T follicular helper cell (primary cell): ENCODE measurements around the gene SOX6.

Source experiments
- DNase-seq: peaks from one replicate; pipeline ENCODE4 v3.0.0-alpha.2; 2020; ENCODE audit warnings: low read depth

The SOX6 gene

GRCh38 chr11:15957234-15957633, 399.1 kb downstream of the SOX6 start:
- no peak for DNase-seq

- DNase-seq = no peak
Measured at GRCh38 chr11:15956302-15956701, 400.0 kb downstream of the SOX6 start.

DNA sequence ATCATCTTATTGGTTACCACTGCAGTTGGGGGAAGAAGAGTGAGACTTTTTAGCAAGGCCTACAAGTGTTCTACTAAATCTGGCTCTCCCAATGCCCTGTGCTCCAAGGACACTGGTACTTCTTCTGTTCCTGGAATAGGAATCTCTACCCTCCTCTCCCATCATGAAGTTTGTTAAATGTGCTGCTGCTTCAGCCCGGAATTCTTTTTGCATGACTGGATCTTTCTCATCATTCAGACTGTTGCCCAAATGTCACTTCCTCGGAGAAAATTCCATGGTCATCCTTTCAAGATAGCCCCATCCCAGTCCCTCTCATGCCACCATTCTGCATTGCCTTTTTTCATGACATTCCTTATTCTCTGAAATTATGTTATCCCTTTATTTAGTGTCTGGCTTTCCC, 400.8 kb downstream of the SOX6 start:
- DNase-seq = no peak

- no peak for DNase-seq
Measured at GRCh38 chr11:15947681-15948648, 408.4 kb downstream of the SOX6 start.

DNA sequence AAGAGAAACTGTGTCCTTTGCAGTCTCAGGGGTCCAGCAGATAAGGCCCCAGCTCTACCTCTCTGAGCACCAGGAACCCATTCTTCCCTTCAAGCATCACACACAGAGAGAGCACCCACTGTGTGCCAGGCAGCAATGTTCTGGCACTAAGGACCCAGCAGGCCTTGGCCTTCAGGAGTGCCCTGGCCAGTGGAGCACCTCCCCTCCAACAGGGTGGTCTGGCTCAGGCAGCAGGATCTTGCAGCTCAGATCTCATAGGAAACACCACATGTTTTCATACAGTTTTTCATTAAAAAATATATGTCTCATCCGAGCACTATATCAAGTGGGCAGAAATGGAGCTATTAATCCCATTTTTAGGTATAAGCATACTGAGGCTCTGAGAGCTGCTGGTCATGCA, 410.6 kb downstream of the SOX6 start:
- DNase-seq = no peak

DNA sequence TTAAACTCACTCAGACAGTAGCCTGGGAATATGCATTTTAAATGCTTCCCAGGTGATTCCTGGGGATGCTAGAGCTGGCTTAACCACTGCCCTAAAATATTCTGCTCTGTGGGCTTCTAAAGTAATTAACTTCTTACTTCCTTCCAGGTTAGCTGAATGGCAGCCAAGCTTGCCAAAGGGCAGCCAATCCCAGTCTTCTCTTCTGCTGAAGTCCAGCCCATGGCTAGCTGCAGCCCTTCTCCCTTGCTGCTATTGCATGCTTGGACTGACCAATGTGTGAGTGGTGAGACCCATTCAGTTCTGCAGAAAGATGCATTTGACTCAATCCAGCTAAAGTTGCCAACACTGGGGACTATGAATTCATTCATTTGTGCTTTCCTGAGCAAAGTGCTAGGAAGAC, 411.9 kb downstream of the SOX6 start:
- no peak for DNase-seq

DNA sequence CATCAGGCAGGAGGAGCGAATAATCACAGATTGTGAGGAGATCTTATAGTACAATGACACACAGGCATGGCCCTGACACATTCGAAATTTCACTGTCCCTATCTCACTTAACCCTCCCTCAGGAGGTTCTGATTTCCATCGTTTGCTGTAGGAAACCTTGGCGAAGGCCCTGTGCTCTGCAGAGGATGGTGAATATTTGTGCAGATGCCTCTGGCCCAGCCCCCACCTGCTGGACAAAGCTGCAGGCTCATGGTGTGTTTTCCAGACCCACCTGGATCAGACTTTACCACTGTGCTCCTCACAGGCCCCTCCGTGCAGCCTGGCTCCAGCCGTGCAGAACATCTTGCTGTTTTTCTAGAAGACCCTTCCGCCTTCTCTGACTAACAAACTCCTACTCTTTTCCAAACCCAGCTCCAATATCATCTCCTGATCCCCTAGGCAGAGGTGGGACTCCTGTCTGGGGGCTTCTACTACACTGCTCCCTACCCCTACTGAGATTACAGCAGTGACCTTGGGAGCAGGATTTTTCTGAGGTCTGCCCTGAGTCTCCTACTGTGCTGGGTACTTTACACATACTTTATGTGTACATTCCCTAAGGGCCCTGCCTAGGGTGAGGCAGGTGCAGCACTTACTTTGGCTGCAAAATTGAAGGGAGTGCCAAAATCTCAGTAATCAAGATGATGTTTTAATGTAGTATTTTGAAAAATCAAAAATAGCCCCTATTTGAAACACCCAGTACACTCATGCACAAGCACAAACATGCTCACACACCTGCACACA, 412.7 kb downstream of the SOX6 start:
- DNase-seq = no peak

- no peak for DNase-seq
Measured at GRCh38 chr11:15942936-15943335, 413.4 kb downstream of the SOX6 start.

- no peak for DNase-seq
Measured at GRCh38 chr11:15942126-15942525, 414.2 kb downstream of the SOX6 start.

- DNase-seq = no peak
Measured at GRCh38 chr11:15941206-15941770, 415.1 kb downstream of the SOX6 start.

GRCh38 chr11:15940462-15941205, 415.7 kb downstream of the SOX6 start:
- DNase-seq = no peak

- DNase-seq = no peak
Measured at GRCh38 chr11:15938983-15939382, 417.4 kb downstream of the SOX6 start.

DNA sequence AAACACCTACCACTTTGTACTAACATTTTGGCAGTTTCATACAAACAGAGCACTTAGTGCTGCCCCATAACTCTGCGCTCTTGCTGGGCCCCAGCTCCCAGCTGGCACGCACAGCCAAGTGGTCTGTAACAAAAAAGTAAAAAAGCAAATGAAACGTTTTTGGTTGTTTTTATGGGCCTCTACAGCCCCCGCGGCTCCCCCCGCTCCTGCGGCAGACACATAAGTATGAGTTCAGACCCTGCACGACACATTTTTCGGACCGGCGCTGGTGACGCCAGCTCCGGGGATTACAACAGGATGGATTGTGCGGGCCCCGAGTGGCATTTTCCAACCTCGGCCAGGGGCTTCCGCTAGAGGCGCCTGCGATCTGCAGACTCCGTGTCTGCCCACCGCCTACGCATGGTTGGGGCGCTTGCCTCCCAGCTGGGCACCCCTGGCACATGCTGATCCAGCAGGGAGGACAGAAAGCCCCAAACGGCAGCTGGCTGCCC, 418.2 kb downstream of the SOX6 start:
- no peak for DNase-seq

GRCh38 chr11:15937601-15938120, 418.7 kb downstream of the SOX6 start:
- no peak for DNase-seq

DNA sequence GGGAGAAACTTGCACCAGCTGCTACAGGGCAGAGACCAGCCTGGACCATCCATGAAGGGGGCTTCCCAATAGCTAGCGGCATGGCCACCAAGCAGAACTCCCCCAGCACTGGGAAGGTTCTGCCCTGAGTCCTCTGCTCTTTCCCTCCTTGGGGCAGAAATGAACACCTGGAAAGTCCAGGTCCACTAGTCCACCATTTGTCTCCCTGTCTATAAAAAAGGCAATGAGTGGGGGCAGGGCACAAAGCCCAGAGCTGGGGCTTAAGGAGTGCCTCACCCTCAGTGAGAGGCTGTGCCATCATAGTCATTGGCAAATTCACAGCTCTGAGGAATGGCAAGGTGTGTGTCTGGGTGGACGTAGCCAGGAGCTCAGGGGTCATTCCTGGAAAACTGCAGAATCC, 420.3 kb downstream of the SOX6 start:
- no peak for DNase-seq

DNA sequence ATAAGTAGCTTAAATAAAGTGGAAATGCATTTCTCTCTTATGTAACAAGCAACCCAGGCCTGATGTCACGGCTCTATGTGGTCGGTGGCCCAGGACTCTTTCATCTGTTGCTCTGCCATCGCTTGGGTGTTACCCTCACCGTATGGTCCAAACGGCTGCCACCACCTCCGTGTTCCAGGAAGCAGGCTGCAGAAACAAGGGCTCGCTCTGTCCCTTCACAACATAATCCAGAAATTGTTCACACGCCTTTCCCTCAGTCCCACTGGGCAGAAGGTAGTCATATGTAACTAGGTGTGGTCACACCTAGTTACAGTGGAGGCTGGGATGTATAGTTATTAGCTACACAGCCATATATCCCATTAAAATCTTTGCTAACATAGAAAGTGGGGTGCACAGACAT, 421.0 kb downstream of the SOX6 start:
- DNase-seq = no peak

- no peak for DNase-seq
Measured at GRCh38 chr11:15933886-15934625, 422.3 kb downstream of the SOX6 start.

GRCh38 chr11:15932417-15932816, 423.9 kb downstream of the SOX6 start:
- no peak for DNase-seq

DNA sequence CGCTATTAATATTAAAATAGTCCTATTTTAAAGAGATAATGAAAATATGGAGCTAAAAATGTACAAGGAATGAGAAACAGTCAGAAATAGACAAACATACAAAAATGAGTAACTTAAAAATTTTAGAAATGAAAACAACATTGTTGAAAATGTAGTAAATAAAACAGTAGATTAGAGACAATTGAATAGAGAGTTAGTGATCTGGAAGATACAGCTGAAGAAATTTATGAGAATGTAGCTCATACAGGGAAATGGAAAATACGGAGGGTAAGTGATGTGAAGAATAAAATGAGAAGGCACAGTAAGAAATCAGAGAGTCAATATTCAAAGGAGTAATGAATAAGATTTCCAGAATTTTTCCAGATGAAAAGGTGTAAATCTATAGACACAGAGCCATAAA, 424.8 kb downstream of the SOX6 start:
- no peak for DNase-seq

- no peak for DNase-seq
Measured at GRCh38 chr11:15930442-15931025, 425.8 kb downstream of the SOX6 start.
